ENCODE measurements around the gene TBX15. TPM values are rescaled to one million over a fixed set of nuclear protein-coding genes. Genes with fewer than 3 reads are reported as not detected.

The TBX15 gene
- total RNA-seq, 4 donors from 2014 or later: 0.45 to 1.6 (median 0.56) TPM

- no peaks in the 10 kb centered on the region for H3K9me3 ChIP-seq
- H3K4me1 ChIP-seq: no peaks in the 10 kb centered on the region
- no peaks in the 10 kb centered on the region for H3K27me3 ChIP-seq
- H3K27ac ChIP-seq: no peak overlapping the region
- ATAC-seq: no peak
- WGBS, 2 donors (ENCODE audit: low coverage in 1 of 2): 35 to 50% methylated on average over 2 of the region's 2 CpGs
- no peaks in the 10 kb centered on the region for H3K36me3 ChIP-seq
- TF ChIP-seq EP300 (IDR thresholded peaks at IDR 0.05) (no peak), POLR2AphosphoS5 (IDR thresholded peaks at IDR 0.05) (no peak), CTCF (IDR thresholded peaks at IDR 0.05) (no peak), POLR2A (IDR thresholded peaks at IDR 0.05) (no peak)
- no peak overlapping the region for H3K4me3 ChIP-seq
Observed at GRCh38 chr1:118928739-118929554, 59.2 kb downstream of the TBX15 start.

- Histone ChIP-seq H3K4me3 (no peak overlapping the region), H3K36me3 (no peaks in the 10 kb centered on the region), H3K27ac (no peak overlapping the region), H3K4me1 (no peaks in the 10 kb centered on the region), H3K27me3 (no peaks in the 10 kb centered on the region), H3K9me3 (no peaks in the 10 kb centered on the region)
- TF ChIP-seq POLR2A (IDR thresholded peaks at IDR 0.05) (no peak), POLR2AphosphoS5 (IDR thresholded peaks at IDR 0.05) (no peak)
- 67 to 73% methylated on average over 4 of the region's 4 CpGs for WGBS, 2 donors (ENCODE audit: low coverage in 1 of 2)
- no peak for ATAC-seq
Observed at GRCh38 chr1:118927427-118928187, 60.5 kb downstream of the TBX15 start.

- H3K36me3 ChIP-seq: no peaks in the 10 kb centered on the region
- no peak overlapping the region for H3K4me3 ChIP-seq
- no peak overlapping the region for H3K27ac ChIP-seq
- no peaks in the 10 kb centered on the region for H3K27me3 ChIP-seq
- ATAC-seq: no peak
- no peak for TF ChIP-seq POLR2AphosphoS5 (IDR thresholded peaks at IDR 0.05)
- no peak for TF ChIP-seq CTCF (IDR thresholded peaks at IDR 0.05)
- TF ChIP-seq POLR2A (IDR thresholded peaks at IDR 0.05): no peak
- TF ChIP-seq EP300 (IDR thresholded peaks at IDR 0.05): no peak
- no peaks in the 10 kb centered on the region for H3K9me3 ChIP-seq
- no peaks in the 10 kb centered on the region for H3K4me1 ChIP-seq
Observed at GRCh38 chr1:118926261-118926660, 61.9 kb downstream of the TBX15 start.

- Histone ChIP-seq H3K27me3 (no peaks in the 10 kb centered on the region), H3K27ac (no peak overlapping the region), H3K36me3 (no peaks in the 10 kb centered on the region), H3K4me3 (no peak overlapping the region), H3K9me3 (no peaks in the 10 kb centered on the region), H3K4me1 (no peaks in the 10 kb centered on the region)
- 55 to 68% methylated on average over 2 of the region's 2 CpGs for WGBS, 2 donors (ENCODE audit: low coverage in 1 of 2)
- TF ChIP-seq POLR2AphosphoS5 (IDR thresholded peaks at IDR 0.05) (no peak), CTCF (IDR thresholded peaks at IDR 0.05) (no peak), EP300 (IDR thresholded peaks at IDR 0.05) (no peak)
- no peak for ATAC-seq
Observed at GRCh38 chr1:118925651-118926050, 62.5 kb downstream of the TBX15 start.

GRCh38 chr1:118923319-118923718 is 64.8 kb downstream of the TBX15 start:
- H3K4me1 ChIP-seq: no peaks in the 10 kb centered on the region
- WGBS, 2 donors (ENCODE audit: low coverage in 1 of 2): 36 to 74% methylated on average over 3 of the region's 4 CpGs
- H3K4me3 ChIP-seq: no peak overlapping the region
- no peak overlapping the region for H3K27ac ChIP-seq
- TF ChIP-seq EP300 (IDR thresholded peaks at IDR 0.05) (no peak), POLR2AphosphoS5 (IDR thresholded peaks at IDR 0.05) (no peak), POLR2A (IDR thresholded peaks at IDR 0.05) (no peak), CTCF (IDR thresholded peaks at IDR 0.05) (no peak)
- H3K9me3 ChIP-seq: no peaks in the 10 kb centered on the region
- no peak for ATAC-seq
- H3K36me3 ChIP-seq: no peaks in the 10 kb centered on the region
- no peaks in the 10 kb centered on the region for H3K27me3 ChIP-seq

All from gastroesophageal sphincter (tissue), 4 donors.